HT-29 (cell line): Measurements from ENCODE around the gene C13orf46. TPM values are rescaled to one million over a fixed set of nuclear protein-coding genes. Genes with fewer than 3 reads are reported as not detected.
A peak's percentile ranks its signal among the peaks of the same experiment; 100 is the strongest.

ENCODE experiments used
- DNase-seq: peaks from one replicate; pipeline ENCODE4 v3.0.0-alpha.2; 2015; ENCODE audit warnings: low spot score
- total RNA-seq: library from RNA; depleted of rRNA; stranded (reverse); fragments of >200 nt; shearing (Covaris generic); gene quantifications from 2 replicates; pipeline ENCODE4 v1.2.3, GENCODE V29; 2014

C13orf46 gene
- total RNA-seq, 1 experiment from 2014 or later, result 0.38 TPM

DNA sequence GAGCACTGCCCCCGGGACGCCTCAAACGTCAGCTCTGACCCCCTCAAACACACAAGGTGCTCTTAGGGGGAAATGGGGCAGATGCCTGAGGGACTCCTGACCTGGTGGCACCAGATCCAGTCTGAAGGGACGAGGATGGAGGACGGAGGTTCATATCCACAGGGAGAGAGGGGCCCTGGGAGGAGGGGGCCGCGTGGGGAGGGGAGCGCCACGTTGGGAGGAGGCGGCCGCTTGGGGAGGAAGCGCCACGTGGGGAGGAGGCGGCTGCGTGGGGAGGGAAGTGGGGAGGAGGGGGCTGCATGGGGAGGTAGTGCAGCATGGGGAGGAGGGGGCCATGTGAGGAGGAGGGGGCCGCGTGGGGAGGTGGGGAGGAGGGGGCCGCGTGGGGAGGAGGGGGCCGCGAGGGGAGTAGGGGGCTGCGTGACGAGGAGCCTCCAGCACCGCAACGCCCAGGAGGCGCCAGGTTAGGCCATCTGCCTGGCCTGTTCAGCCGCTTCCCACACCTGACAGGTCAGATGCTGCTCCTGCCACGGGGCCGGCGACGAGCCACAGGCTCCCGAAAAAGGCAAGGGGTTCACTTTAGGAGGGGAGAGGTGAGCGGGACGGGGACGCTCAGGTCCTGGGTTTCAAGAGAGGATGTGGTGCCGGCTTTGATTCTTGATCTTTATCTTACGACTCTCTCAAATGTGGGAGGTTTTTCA lies 36.7 kb upstream of the C13orf46 start:
- DNase-seq, result no peak

DNA sequence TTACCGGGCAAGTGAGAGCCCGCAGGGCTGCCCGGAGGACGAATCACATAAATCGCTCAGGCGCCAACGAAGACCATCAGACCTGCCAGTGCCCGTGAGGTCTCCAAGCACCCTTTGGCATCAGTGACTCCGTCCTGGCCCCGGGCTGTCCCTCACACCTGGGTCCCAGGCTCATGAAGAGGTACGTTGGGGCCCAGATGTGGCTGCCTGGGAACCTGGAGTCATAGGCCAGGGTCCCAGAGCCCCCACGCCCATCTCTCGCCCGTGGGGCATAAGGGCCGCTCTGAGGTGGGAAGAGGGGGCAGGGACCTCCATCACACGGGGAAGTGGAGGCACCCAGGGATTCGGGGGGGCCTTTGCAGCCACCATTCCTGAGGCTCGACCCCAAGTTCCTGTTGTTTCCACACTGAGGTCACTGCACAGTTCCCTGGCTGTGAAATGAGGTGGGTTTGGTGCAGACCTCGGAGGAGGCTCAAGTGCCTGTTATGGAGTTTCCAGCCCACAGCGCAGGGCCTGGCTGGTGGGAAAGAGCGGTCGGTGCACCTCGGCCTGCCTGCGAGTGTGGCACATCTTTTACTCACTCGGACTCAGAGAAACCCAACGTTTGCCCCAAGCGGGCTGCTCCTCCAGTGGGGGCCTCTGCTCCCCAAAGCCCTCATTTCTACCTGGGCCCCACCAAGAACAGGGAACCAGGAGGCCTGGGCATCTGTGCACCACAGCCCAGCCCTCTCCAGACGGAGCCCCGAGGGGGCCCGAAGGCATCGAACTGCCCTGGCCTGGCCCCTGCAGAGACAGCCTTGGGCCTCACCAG lies 35.9 kb upstream of the C13orf46 start:
- DNase-seq, result no peak

DNA sequence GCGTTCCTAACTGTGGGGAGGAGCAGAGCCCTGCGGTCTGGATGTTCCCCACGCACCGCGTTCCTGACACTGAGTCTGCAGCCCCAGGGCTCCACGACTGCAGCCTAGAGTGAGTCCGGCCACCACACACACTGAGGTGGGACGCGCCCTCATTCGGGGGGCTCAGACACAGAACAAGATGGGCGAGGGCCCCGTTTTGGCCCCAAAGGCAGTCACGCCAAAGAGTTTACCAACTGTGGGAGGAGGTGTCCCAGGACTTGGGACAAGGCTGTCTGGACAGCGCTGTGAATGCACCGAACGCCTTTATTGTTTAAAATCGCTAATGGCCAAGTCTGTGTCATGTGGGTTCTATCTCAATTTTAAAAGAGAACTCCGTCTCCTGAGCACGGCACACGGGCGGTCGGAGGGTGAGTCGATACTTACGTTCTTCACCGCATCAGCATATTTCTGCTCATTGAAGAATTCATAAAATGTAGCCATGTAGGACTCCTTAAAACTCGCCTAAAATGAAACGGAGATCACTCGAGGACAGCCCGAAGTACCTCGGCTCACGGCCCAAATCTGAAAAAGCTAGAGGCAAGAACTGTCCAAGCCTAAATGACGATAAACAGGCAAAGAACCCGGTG lies 35.2 kb upstream of the C13orf46 start:
- DNase-seq, result no peak

DNA sequence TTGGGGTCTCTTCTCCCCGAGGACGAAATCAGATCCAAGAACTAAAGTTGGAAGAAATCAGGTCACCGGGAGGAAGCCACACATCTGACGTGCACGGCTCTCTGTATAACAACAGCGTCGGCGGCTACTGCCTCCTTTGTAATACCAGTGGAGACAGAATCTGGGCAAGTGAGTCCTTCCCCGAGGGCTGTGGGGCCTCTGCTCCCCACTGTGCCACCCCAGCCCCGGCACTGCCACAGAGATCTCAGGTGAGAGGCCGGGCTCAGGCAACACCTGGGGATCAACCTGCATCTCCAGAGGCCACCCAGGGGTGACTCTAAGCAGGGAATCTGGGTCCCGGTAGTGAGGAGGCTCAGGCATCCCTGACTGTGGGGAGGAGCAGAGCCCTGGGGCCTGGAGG lies 33.7 kb upstream of the C13orf46 start:
- no peak for DNase-seq

DNA sequence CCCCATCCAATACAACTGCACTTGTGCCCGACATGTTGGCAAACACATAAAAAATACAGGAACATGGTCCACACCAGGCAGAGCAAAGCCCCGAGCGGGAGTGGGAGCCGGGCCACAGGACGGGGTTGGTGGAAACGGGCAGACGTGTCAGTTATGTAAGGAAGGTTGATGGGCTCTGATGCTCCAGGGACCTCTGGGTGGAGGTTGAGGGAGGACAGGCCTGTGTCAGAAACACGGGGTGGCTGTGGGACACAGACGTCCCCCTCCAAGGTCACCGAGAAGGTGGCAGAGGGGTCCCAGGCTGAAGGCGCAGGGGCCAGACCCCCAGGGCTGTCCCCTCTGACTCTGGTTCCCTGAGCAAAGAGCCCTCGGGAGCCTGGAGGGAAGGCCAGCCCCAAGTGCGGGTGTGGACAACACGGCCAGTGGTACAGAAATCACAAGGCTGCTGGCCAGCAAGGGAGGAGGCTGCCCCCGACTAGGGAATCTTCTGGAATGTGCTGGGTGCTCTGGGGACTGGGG lies 31.4 kb upstream of the C13orf46 start:
- DNase-seq, result no peak

DNA sequence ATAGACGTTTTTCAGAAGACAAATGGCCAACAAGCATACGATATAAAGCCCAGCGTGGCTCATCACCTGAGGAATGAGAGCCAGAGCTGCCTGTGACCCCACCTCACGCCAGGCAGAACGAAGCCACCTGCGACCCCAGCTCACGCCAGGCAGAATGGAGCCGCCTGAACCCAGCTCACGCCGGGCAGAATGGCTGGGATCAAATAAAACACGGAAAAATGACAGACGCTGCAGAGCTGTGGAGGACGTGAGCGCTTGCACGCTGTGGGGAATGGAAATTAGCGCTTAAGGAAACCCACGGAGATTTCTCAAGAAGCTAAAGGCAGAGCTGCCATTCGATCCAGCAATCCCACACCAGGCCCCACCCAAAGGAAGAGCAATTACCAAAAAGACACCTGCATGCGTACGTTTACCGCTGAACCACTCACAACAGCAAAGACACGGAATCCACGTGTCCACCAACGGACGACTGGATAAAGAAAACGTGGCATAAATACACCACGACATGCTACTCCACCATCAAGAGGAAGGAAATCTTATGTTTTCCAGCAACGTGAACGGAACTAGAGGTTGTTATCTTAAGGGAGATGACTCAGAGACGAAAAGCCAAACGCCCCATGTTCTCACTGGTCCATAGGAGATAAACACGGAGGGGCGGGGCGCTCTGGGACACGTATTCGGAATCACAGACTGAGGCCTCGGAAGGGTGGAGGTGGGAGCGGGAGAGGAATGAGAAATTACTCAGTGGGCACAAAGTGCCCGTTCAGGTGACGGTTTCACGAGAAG lies 30.7 kb upstream of the C13orf46 start:
- DNase-seq, result peak; percentile 65

DNA sequence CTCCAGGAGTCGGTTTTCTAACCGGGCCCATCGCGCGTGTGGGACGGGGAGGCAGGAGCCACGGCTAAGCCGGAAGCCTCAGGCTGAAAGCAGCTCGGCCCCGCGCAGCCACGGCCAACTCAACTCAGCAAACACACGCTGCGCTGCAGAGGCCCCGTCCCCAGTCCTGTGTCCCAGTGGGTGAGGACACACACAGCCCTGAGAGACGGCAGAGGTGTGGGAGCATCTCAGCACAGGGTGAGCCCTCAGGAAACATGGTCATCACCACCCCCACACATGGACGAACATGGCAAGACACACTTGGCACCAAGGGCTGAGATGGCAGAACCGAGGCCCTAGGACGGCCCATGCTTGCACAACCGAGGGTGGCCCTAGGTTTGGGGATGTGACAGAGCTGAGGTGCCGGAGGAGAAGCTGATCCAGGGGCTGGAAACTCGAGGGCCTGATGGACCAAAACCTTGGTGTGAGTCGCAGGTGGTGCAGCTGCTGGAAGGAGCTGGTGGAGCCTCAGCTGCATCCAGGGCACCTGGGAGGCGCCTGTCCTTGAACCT lies 29.0 kb upstream of the C13orf46 start:
- no peak for DNase-seq

DNA sequence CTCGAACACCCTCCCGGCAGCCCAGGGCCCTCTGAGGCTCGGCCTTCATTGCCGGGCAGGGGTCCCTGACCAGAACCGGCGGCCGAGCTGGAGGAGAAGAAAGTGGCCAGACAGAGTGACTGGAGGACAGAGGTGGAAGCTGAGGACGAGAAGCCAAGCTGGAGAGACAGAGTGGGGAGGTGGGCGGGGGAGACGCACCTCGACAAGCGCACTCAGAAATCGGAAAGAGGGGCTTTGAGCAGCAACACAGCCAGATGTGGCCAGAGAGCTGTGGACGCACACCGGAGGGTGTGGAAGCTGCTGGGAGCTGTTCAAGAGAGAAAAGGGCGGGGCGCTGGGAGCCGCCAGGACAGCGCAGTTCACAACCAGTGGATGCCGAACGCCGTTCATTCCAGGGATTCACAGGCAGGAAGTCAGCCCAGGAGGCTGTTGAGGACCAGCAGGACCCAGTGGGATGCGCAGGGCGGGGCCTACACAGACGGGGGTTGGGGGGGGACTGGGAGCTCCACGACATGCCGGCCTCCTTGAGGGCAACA lies 28.2 kb upstream of the C13orf46 start:
- DNase-seq, result no peak

DNA sequence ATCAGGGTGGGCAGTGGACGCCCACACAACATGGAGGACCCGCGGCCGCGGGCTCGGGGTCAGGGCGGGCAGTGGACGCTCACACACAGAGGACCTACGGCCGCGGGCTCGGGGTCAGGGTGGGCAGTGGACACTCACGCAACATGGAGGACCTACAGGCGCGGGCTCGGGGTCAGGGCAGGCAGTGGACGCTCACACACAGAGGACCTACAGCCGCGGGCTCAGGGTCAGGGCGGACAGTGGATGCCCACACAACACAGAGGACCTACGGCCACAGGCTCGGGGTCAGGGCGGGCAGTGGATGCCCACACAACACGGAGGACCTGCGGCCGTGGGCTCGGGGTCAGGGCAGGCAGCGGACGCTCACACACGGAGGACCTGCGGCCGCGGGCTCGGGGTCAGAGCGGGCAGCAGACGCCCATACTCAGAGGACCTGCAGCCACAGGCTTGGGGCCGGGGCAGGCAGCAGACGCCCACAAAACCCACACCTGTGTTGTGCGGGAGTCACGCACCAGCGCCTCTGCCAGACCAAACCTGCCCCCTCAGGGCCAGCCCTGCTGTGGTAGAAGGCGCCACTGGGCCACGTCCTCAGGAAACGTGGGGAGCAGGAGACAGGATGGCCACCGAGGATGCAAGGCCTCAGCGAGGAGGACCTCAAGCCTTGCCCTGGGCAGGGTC lies 27.6 kb upstream of the C13orf46 start:
- no peak for DNase-seq

DNA sequence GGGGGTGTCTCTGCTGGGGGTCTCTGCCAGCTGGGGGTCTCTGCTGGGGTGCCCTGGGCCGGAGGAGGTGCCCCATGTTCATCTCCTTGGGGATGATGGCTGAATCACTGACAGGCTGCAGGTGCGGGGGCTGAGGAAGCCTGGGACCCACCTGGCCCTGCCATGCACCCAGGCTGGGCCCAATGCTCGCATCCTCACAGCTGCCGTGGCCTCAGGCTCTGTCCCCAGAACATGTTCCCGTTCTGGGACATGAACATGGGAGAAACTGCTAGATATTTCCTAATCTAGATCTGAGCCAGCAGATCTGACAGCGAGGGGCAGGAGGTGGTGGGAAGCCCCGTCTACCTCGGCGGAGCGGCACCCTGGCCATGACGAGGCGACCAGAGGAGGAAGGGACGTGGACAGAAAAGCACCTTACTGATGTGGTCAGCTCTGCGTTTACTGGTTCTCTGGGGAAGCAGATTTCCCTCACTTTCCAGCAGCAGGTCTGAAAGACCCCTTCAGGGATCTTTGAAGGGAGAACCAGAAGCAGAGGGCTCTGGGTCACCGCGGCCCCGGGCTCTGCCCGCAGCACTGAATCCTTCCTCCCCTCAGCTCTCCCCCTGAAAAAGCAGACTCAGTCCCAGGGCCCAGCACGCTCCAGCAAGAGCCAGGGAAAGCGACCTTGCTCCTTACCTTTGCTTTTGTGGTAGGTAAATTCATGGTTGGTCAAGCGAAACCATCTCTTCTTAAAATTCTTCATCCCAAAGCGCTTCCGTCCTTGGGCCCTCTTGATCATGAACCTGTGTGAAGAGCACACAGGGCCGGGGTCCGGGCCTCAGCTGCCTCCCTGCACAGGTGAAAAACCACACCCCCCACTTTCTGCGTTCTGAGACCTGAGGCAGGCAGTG lies 26.5 kb upstream of the C13orf46 start:
- no peak for DNase-seq

DNA sequence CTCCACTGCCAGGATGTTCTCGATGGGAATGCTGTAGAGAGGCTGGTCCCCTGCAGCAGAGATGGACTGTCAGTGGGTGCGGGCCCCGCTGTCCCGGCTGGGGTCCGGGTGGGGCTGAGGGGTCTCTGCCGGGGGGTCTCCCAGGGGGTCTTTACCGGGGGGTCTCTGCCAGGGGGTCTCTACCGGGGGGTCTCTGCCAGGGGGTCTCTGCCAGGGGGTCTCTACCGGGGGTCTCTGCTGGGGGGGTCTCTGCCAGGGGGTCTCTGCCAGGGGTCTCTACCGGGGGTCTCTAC lies 25.7 kb upstream of the C13orf46 start:
- no peak for DNase-seq

DNA sequence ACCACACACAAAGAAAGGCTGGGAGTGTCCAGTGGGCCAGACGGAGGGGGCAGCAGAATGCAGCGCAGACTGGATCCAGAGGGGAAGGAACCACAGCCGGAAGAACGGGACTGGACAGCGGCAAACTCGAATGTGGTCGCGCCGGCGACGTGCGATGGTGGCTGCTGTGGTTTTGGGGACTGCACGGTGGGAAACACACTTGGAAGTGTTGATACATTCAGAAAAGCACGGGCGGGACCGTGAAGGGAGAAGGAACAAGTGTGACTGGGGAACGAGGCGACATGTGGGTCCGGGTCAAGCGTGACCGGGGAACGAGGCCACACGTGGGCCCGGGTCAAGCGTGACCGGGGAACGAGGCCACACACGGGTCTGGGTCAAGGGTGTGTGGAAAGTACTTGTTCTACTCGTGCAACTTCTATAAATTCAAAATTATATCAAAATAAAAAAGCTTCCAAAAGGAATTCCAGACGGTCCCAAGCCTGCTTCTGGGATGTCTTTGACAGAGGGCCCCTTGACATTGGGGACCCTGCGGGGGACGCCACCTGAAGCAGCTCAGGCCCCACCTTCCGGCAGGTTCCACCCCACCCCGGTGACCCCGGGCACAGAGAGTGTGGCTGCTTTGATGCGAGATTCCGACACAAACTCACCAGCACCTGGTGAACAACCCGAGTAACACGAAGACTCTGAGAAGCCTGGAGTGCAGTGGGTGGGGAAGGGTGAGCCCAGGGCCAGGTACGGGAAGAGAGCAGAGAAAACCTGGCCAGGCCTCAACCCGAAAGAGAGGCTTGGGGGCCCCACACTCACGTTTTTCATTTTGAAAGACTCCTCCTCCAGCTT lies 25.1 kb upstream of the C13orf46 start:
- DNase-seq, result no peak

DNA sequence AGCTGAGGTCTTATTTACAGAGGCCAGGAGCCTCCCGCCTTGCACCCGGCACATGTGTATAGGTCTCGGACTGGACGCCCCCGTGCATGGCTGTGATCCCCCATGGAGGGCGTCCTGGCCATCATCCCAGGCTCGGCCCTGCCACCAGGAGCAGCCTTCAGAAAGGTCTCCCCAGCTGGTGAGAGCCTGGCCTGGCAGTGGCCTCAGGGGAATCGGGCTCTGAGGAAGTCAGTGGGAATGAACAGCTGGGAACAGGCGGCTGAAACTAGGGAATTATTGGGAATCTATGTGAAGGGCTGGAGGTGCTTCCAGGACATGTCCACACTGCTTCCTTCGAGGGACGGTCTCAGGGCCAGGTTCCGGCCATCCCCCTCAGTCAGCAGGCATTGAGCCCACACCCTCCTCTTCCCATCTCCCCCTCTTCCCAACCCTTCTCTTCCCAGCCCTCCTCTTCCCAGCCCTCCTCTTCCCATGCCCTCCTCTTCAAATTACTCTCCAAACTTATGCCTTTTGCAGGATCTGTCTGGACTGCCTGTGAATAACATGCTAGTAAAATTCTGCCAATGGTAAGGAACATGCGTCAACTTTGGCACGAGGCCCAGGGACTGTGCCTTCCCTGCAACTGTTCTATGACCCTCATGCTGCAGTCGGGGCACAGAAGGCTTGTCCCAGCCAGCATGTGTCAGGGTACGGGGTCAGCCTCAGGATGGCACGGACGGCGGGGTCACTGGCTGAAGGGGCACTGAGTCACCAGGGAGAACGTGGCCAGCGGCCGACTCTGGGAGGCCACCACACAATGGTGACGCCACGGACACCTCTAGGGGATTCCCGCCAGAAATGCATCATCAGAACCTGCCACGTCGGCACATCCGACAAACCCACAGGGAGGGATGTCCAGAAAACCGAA lies 24.2 kb upstream of the C13orf46 start:
- DNase-seq, result no peak

DNA sequence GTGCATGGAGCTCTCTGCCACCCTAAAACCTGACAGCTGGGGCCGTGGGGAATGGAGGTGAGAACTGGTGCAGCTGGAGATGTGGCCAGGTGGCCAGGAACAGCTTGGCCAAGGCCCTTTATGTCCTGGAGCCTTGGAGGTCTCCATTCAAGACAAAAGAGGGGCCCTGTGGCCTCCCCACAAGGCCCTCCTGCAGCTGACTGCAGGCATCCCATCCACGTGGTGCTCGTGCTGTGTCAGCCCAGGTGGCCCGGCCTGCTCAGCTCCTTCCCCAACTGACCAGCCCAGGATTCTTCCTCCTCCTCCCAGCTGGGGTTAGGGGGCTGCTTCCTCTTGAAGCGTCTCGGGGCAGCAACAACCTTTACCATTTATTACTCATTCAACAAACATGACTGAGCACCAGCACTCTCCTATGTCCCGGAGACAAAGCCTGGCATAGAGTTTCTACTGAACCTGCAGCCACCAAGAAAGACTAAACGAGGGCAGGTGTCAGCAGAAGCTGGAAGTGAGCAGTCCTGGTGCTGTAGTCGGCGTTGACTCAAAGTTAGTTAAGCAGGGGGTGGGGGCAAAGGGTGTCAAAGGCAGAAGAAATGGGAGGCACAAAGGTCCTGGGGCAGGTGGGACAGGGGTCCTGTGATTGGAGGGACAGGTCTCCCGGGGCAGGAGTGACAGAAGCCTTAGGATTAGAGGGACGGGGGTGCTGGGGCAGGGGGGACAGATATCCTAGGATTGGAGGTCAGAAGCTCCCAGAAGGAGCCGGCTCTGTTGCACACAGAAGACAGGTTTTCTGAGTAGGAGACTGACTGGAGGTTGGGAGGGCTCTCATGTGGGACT lies 23.3 kb upstream of the C13orf46 start:
- no peak for DNase-seq

DNA sequence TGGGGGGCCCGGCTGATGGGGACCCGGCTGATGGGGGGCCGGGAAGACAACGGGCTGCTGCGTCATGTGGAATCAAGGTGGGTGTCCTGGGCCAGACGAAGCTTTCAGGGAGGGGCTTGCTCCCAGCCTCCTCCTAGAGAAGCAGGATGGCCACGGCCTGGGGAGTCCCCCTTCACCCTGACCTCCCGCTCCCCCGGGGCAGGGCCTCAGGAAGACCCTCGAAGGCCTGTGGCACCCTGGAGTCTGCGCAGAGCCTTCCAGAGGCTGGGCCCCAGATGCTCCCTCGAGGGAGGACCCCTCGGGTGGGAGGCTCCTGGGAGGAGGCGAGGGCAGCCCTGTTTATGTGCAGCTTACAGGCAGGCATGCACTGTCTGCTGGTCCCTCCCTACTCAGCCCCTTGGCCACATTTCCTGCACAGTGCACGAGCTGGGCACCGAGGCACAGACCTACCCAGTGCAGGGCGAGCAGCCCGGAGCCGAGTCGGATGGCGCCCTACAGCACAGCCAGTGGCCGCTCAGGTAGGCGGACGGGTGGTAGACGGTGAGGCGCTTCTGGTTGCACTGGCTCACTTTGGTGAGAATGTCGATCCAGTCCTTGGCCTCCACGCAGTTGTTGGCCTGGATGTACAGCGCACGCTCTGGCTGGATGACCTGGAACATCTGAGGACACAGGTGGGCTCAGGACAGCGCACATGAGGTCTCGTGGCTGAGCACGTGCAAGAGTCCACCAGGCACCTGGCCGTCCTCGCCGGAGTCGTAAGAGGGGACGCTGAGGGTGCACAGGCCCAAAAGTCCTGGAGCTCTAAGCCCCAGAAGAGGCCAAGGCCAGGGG lies 22.4 kb upstream of the C13orf46 start:
- DNase-seq, result no peak

DNA sequence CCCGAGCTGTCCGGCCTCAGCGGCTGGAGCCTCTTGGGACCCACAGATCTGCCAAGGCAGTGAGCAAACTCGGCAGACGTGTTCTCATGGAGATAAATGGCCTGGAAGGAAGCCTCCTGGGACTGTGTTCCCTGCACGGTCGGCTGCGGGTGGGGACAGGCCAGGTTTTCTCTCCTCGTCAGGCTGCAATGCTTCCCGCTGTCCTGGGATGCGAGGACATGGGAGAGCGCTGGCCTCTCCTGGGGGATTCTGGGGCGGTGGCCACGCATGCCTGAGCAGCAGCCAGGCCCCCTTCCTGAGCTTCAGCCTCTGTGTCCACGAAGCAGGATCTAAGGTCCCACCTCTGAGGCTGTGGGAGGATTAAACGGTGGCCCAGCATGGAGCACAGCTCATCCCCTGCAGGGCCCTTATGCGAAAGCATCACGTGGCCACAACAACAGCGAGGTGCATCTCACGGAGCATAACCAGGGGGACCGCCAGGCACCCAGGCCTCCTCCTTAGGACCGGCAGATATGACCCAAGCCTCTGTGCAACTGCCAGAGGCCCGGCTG lies 21.2 kb upstream of the C13orf46 start:
- no peak for DNase-seq
